Esophagus muscularis mucosa (tissue), 4 donors: ENCODE results near the gene SFT2D2. TPM values are rescaled to one million over a fixed set of nuclear protein-coding genes. Genes with fewer than 3 reads are reported as not detected.

Source experiments
- DNase-seq: peaks from one replicate; pipeline ENCODE4 v3.0.0-alpha.2; 2017; ENCODE audit errors: extremely low spot score
- H3K27ac ChIP-seq, 4 donors: fragments of 200-600 bp; sonication (generic); replicated peaks in 1 of 4; 1 replicate in 3 of 4; 2 replicates in 1 of 4; pipeline ENCODE4 v1.5.1; 2016 to 2019; ENCODE audit warnings: mild to moderate bottlenecking in 1 of 4
- H3K27me3 ChIP-seq, 4 donors: fragments of 200-600 bp; sonication (generic); one replicate each; pipeline versions ENCODE4 v1.5.1 to v1.6.0; 2016 to 2019
- H3K36me3 ChIP-seq, 4 donors: fragments of 200-600 bp; sonication (generic); one replicate each; pipeline ENCODE4 v1.5.1; 2016 to 2019
- H3K4me1 ChIP-seq, 4 donors: fragments of 200-600 bp; sonication (generic); one replicate each; pipeline ENCODE4 v1.5.1; 2016 to 2019
- H3K4me3 ChIP-seq, 4 donors: fragments of 200-600 bp; sonication (generic); 1 replicate in 2 of 4; 2 replicates in 2 of 4; pipeline ENCODE4 v1.5.1; 2016 to 2019; ENCODE audit warnings: mild to moderate bottlenecking in 4 of 4, moderate library complexity in 1 of 4
- H3K9me3 ChIP-seq, 4 donors: fragments of 200-600 bp; sonication (generic); 1 replicate in 3 of 4; 2 replicates in 1 of 4; pipeline ENCODE4 v1.5.1; 2016 to 2019
- EP300 ChIP-seq: sonication (generic); formaldehyde crosslinking; IDR thresholded peaks from one replicate; pipeline ENCODE4 v1.6.1; 2017; ENCODE audit warnings: antibody characterized with exemption
- POLR2A ChIP-seq: fragments of 450-650 bp; IDR thresholded peaks from one replicate; pipeline ENCODE4 v1.6.1; 2017; ENCODE audit warnings: antibody characterized with exemption, moderate library complexity, mild to moderate bottlenecking, low read depth
- POLR2AphosphoS5 ChIP-seq, 2 donors: sonication (generic); formaldehyde crosslinking; IDR thresholded peaks; one replicate each; pipeline ENCODE4 v1.6.1; 2017; ENCODE audit warnings: antibody characterized with exemption in 2 of 2
- WGBS: methylation state at CpG from one replicate; pipeline ENCODE4 v1.1.5; 2018; 5-methylcytosine and 5-hydroxymethylcytosine counted together
- intact Hi-C: fragments of 100-400 bp; cut with DNase I; formaldehyde crosslinking; loops from one replicate; pipeline ENCODE4 v1.15.1; 2023
- total RNA-seq, 4 donors: library from RNA; depleted of rRNA; stranded (reverse); fragments of >200 nt; gene quantifications; one replicate each; pipeline versions ENCODE4 v1.1.0 to v1.2.1, GENCODE V29; 2016
- TF ChIP-seq, protein P1 (sequence below), 3 experiments: fragments of 200-600 bp in 2 of 3; fragments of 450-650 bp in 1 of 3; sonication (generic) in 2 of 3; IDR thresholded peaks; one replicate each; pipeline ENCODE4 v1.5.1; 2017 to 2019; ENCODE audit warnings: antibody characterized with exemption in 3 of 3, mild to moderate bottlenecking in 2 of 3, moderate library complexity in 1 of 3

SFT2D2 gene
- total RNA-seq, 4 donors from 2014 or later, result 27.8 to 35.1 (median 29.9) TPM

DNA sequence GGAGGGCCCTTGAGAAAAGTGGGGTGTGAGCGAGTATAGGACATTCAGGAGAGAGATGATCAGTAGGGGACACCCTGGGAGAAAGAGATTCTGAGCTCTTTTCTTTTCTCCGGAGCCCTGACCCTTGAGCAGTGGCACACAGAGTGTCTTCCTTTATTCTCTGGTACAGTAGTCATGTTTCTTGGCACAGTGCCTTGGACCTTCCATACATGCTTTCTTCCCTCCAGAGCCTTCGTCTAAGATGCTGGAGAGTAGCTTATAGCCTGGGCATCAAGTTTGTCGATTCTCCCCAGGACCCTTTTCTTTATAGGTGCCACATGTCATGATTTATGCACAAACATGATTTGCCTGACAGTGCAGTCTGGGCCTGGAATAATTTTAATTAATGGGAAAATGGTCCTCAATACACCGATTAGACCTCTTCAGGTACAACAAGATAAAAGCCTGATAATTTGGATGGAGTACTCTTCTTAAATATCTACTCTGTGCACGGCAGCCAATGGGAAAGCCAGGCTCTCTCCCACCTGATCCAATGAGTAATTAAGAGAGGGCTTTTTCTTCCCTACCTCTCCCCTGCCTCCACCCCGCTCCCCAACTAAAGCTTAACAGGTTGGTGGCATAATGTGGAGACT, 54.6 kb downstream of the SFT2D2 start, which contains the start of gene TBX19:
TBX19 (plus strand) TSS at position 582 of the 632 bp plus-strand sequence. CDS start 214 bp downstream, outside the sequence.
- TF ChIP-seq POLR2AphosphoS5 (IDR thresholded peaks at IDR 0.05) (no peak), POLR2A (no peak), EP300 (no peak)
- TF ChIP-seq, protein P1, sequence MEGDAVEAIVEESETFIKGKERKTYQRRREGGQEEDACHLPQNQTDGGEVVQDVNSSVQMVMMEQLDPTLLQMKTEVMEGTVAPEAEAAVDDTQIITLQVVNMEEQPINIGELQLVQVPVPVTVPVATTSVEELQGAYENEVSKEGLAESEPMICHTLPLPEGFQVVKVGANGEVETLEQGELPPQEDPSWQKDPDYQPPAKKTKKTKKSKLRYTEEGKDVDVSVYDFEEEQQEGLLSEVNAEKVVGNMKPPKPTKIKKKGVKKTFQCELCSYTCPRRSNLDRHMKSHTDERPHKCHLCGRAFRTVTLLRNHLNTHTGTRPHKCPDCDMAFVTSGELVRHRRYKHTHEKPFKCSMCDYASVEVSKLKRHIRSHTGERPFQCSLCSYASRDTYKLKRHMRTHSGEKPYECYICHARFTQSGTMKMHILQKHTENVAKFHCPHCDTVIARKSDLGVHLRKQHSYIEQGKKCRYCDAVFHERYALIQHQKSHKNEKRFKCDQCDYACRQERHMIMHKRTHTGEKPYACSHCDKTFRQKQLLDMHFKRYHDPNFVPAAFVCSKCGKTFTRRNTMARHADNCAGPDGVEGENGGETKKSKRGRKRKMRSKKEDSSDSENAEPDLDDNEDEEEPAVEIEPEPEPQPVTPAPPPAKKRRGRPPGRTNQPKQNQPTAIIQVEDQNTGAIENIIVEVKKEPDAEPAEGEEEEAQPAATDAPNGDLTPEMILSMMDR (IDR thresholded peaks at IDR 0.05), result no peak

DNA sequence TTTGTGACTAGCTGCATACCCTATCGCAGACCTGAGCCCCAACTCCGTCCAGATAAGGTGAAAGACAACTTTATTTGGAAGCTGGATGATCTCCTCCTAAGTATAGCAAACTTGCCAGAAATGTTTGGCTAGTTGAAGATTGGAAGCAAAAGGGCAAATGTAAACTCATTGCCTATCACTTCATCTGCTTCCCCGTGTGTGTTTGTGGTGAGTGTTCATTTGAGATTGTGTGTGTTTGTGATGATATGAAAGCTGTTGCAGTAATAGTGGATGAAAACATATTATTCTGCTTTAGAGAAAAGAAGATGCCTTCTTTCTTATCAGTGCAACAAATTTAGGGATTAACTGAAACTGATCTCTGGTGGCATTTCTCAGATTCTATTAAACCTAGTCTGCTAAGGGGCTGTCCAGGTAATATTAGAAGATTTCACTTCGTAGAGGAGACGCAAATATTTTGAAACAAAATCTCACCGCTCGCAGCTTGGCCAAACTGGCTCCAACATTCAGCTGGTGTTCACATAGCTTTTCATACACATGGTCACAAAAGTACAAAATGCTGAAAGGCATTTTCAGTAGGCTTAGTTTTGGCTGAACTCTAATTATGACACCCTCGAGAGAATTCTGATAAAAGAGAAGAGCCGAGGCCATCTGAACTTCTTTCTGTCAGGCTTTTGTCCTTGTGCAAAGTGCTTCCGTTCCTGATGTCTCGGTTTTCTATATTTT, 56.0 kb downstream of the SFT2D2 start:
- 86% methylated on average over 11 of the region's 11 CpGs for WGBS
- H3K9me3 ChIP-seq, result peaks cover 0 to 4% (median 0%) of the 10 kb centered on the region in 4 donors
- H3K4me3 ChIP-seq, result no peak overlapping the region
- peaks cover 0 to 25% (median 16%) of the 10 kb centered on the region in 4 donors for H3K4me1 ChIP-seq
- no peaks in the 10 kb centered on the region for H3K27me3 ChIP-seq
- intact Hi-C loops, result no loop called here
- no peaks in the 10 kb centered on the region for H3K36me3 ChIP-seq
- H3K27ac ChIP-seq, result no peak overlapping the region
- TF ChIP-seq, protein P1 (IDR thresholded peaks at IDR 0.05), result no peak
- TF ChIP-seq EP300 (no peak), POLR2AphosphoS5 (IDR thresholded peaks at IDR 0.05) (no peak), POLR2A (no peak)
- no peak for DNase-seq

More for the DNA sequence above, 54.6 kb downstream of the SFT2D2 start, which contains the start of gene TBX19:
- Histone ChIP-seq H3K36me3 (no peaks in the 10 kb centered on the region), H3K4me3 (no peak within 1 kb of the TSS), H3K27me3 (no peaks in the 10 kb centered on the region), H3K9me3 (peaks cover 0 to 9% (median 0%) of the 10 kb centered on the region in 4 donors), H3K4me1 (peaks cover 0 to 21% (median 14%) of the 10 kb centered on the region in 4 donors), H3K27ac (no peak within 1 kb of the TSS)
- 88% methylated on average over 7 of the region's 7 CpGs for WGBS
- DNase-seq, result no peak
- intact Hi-C loops, result no loop called here

DNA sequence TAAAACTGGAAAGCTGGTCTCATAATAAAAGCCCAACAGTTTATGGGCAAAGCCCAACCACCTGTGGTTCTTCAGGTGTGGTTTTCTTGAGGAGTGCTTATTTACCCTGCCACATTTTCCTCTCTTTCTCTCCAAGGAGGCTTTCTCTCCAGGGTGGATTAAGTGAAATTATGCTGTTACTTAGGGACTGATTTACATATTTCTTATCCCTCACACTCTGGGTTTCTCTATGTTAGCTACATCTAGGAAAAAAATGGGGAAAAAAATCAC, 59.7 kb downstream of the SFT2D2 start:
- no peak overlapping the region for H3K27ac ChIP-seq
- H3K36me3 ChIP-seq, result no peaks in the 10 kb centered on the region
- TF ChIP-seq, protein P1 (IDR thresholded peaks at IDR 0.05), result no peak
- TF ChIP-seq POLR2AphosphoS5 (IDR thresholded peaks at IDR 0.05) (no peak), POLR2A (no peak), EP300 (no peak)
- no peak overlapping the region for H3K4me3 ChIP-seq
- peaks cover 0 to 11% (median 5%) of the 10 kb centered on the region in 4 donors for H3K4me1 ChIP-seq
- no peak for DNase-seq
- intact Hi-C loops, result no loop called here
- no peaks in the 10 kb centered on the region for H3K9me3 ChIP-seq
- no peaks in the 10 kb centered on the region for H3K27me3 ChIP-seq

DNA sequence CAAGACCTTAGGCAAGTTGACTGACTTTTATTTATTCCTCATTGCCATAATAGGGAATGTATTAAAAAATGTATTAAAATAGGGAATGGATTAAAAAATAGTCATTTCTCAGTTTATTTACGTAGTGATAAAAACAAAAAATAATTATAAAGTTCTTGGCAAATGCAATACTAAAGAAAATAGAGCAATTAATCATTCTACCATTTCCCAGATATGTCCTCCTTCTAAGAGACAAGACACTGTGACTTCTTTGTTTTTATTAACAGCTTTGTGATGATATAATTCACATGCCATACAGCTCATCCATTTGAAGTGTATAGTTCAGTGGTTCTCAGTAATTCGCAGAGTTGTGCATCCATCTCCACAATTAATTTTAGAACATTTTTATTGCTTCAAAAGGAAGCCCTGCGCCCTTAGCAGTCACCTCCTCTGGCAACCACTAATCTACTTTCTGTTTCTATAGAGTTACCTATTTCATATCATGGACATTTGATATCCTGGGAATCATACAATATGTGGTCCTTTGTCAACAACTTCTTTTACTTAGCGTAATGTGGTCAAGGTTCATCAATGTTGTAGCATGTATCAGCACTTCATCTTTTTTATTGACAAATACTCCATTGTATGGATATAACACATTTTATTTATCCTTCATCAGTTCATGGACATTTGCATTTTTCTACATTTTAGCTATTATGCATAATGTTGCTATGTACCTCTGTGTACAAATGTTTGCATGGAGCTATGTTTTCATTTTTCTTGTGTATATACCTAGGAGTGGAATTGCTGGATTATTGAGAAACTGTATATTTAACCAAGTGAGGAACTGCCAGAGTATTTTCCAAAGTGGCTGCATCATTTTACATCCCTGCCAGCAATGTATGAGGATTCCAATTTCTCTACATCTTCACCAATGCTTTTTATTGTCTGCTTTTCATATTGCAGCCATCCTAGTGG, 60.4 kb downstream of the SFT2D2 start:
- WGBS, result 92% methylated on average over 4 of the region's 4 CpGs
- DNase-seq, result no peak
- Histone ChIP-seq H3K27me3 (no peaks in the 10 kb centered on the region), H3K4me1 (peaks cover 0 to 11% (median 5%) of the 10 kb centered on the region in 4 donors), H3K4me3 (no peak overlapping the region), H3K36me3 (peaks cover 0 to 2% (median 0%) of the 10 kb centered on the region in 4 donors), H3K9me3 (no peaks in the 10 kb centered on the region), H3K27ac (no peak overlapping the region)
- TF ChIP-seq POLR2A (no peak), EP300 (no peak), POLR2AphosphoS5 (IDR thresholded peaks at IDR 0.05) (no peak)
- TF ChIP-seq, protein P1 (IDR thresholded peaks at IDR 0.05), result no peak
- intact Hi-C loops, result no loop called here
